H9 (cell line): ENCODE data around the gene FHIP2A. TPM values are rescaled to one million over a fixed set of nuclear protein-coding genes. Genes with fewer than 3 reads are reported as not detected.

ENCODE experiments used
- DNase-seq: peaks from one replicate; pipeline ENCODE4 v3.0.0-alpha.2; 2017
- H2AFZ ChIP-seq: one replicate; pipeline ENCODE4 v1.6.1; 2013; ENCODE audit warnings: mild to moderate bottlenecking, low read length, control low read depth, moderate library complexity
- H2AK5ac ChIP-seq: 2 replicates; pipeline ENCODE4 v1.6.1; 2013; ENCODE audit warnings: low read length, control low read depth, mixed read lengths; ENCODE audit not compliant: insufficient read length
- H2BK120ac ChIP-seq: one replicate; pipeline ENCODE4 v1.6.1; 2013; ENCODE audit warnings: low read depth, mild to moderate bottlenecking, low read length, control low read depth, inconsistent platforms; ENCODE audit not compliant: poor library complexity, severe bottlenecking
- H2BK12ac ChIP-seq: 2 replicates; pipeline ENCODE4 v1.6.1; 2013; ENCODE audit warnings: low read length, control low read depth, mixed read lengths, low read depth; ENCODE audit not compliant: insufficient read length
- H2BK15ac ChIP-seq: 2 replicates; pipeline ENCODE4 v1.6.1; 2013; ENCODE audit warnings: low read depth, low read length, control low read depth
- H2BK20ac ChIP-seq: one replicate; pipeline ENCODE4 v1.6.1; 2013; ENCODE audit warnings: low read depth, mild to moderate bottlenecking, low read length, control low read depth, inconsistent platforms; ENCODE audit not compliant: poor library complexity, severe bottlenecking
- H2BK5ac ChIP-seq: 2 replicates; pipeline ENCODE4 v1.6.1; 2013; ENCODE audit warnings: low read length, control low read depth, mixed read lengths; ENCODE audit not compliant: insufficient read length
- H3K14ac ChIP-seq: 2 replicates; pipeline ENCODE4 v1.6.1; 2013; ENCODE audit warnings: low read length, control low read depth; ENCODE audit not compliant: insufficient read depth
- H3K18ac ChIP-seq: 2 replicates; pipeline ENCODE4 v1.6.1; 2013; ENCODE audit warnings: low read depth, mild to moderate bottlenecking, mixed read lengths, low read length, control low read depth; ENCODE audit not compliant: insufficient read length
- H3K23ac ChIP-seq: 2 replicates; pipeline ENCODE4 v1.6.1; 2013; ENCODE audit warnings: low read length, control low read depth, mixed read lengths, low read depth; ENCODE audit not compliant: insufficient read length
- H3K23me2 ChIP-seq: 2 replicates; pipeline ENCODE4 v1.6.1; 2013; ENCODE audit warnings: low read depth, mild to moderate bottlenecking, mixed read lengths, low read length, control low read depth; ENCODE audit not compliant: insufficient read length, poor library complexity, severe bottlenecking
- H3K27ac ChIP-seq: 2 replicates; pipeline ENCODE4 v1.5.1; 2013; ENCODE audit warnings: low read length, control low read depth, mixed read lengths, low read depth; ENCODE audit not compliant: insufficient read length
- H3K27me3 ChIP-seq: 2 replicates; pipeline ENCODE4 v1.6.1; 2013; ENCODE audit warnings: low read length, control low read depth, inconsistent platforms; ENCODE audit not compliant: insufficient read depth
- H3K4ac ChIP-seq: 2 replicates; pipeline ENCODE4 v1.6.1; 2013; ENCODE audit warnings: low read depth, mild to moderate bottlenecking, control low read depth, inconsistent platforms, low read length, moderate library complexity
- H3K4me1 ChIP-seq: 2 replicates; pipeline ENCODE4 v1.6.1; 2013; ENCODE audit warnings: low read length, control low read depth, inconsistent platforms; ENCODE audit not compliant: insufficient read depth
- H3K4me2 ChIP-seq: 2 replicates; pipeline ENCODE4 v1.6.1; 2013; ENCODE audit warnings: low read length, control low read depth, mixed read lengths; ENCODE audit not compliant: insufficient read length, insufficient read depth
- H3K56ac ChIP-seq: 2 replicates; pipeline ENCODE4 v1.6.1; 2013; ENCODE audit warnings: low read depth, mild to moderate bottlenecking, mixed read lengths, low read length, control low read depth; ENCODE audit not compliant: insufficient read length
- H3K79me1 ChIP-seq: 2 replicates; pipeline ENCODE4 v1.6.1; 2013; ENCODE audit warnings: low read depth, mild to moderate bottlenecking, moderate library complexity, low read length, control low read depth, inconsistent platforms; ENCODE audit not compliant: insufficient read depth, poor library complexity, severe bottlenecking
- H3K79me2 ChIP-seq: 2 replicates; pipeline ENCODE4 v1.6.1; 2013; ENCODE audit warnings: low read length, control low read depth, inconsistent platforms; ENCODE audit not compliant: insufficient read depth
- H3K9ac ChIP-seq: 2 replicates; pipeline ENCODE4 v1.6.1; 2013; ENCODE audit warnings: low read length, control low read depth, mixed read lengths; ENCODE audit not compliant: insufficient read length; ENCODE audit errors: extremely low read depth
- H3K9me3 ChIP-seq: one replicate; pipeline ENCODE4 v1.6.1; 2013; ENCODE audit warnings: low read depth, low read length, inconsistent platforms; ENCODE audit not compliant: control insufficient read depth
- H3T11ph ChIP-seq: one replicate; pipeline ENCODE4 v1.6.1; 2013; ENCODE audit warnings: mild to moderate bottlenecking, low read length, control low read depth, inconsistent platforms
- H4K20me1 ChIP-seq: one replicate; pipeline ENCODE4 v1.6.1; 2013; ENCODE audit not compliant: control insufficient read depth, insufficient read length, insufficient read depth
- H4K5ac ChIP-seq: 2 replicates; pipeline ENCODE4 v1.6.1; 2013; ENCODE audit warnings: low read depth, mild to moderate bottlenecking, mixed read lengths, low read length, control low read depth; ENCODE audit not compliant: insufficient read length
- H4K8ac ChIP-seq: replicated peaks from 2 replicates; pipeline ENCODE4 v1.6.1; 2013; ENCODE audit warnings: low read length, control low read depth, mixed read lengths, low read depth; ENCODE audit not compliant: insufficient read length
- H4K91ac ChIP-seq: 2 replicates; pipeline ENCODE4 v1.6.1; 2013; ENCODE audit warnings: low read depth, mild to moderate bottlenecking, moderate library complexity, mixed read lengths, low read length, control low read depth; ENCODE audit not compliant: insufficient read length
- H3K27ac Mint-ChIP-seq, 3 experiments: 2 replicates in 2 of 3; 3 replicates in 1 of 3; pipeline ENCODE4 v1.8.0; 2020 to 2021; ENCODE audit warnings: mixed read lengths in 3 of 3, mild to moderate bottlenecking in 1 of 3, moderate library complexity in 1 of 3
- H3K27me3 Mint-ChIP-seq: 2 replicates; pipeline ENCODE4 v1.8.0; 2021; ENCODE audit warnings: low read depth, mild to moderate bottlenecking, moderate library complexity, mixed read lengths
- H3K36me3 Mint-ChIP-seq, 3 experiments: 2 replicates in 2 of 3; 3 replicates in 1 of 3; pipeline ENCODE4 v1.8.0; 2020 to 2021; ENCODE audit warnings: low read depth in 3 of 3, mixed read lengths in 3 of 3; ENCODE audit not compliant: insufficient read depth in 1 of 3
- H3K4me1 Mint-ChIP-seq, 2 experiments: 2 replicates each; pipeline ENCODE4 v1.8.0; 2020; ENCODE audit warnings: mixed read lengths in 2 of 2
- H3K4me3 Mint-ChIP-seq, 2 experiments: 2 replicates in 1 of 2; 3 replicates in 1 of 2; pipeline ENCODE4 v1.8.0; 2020 to 2021; ENCODE audit warnings: mild to moderate bottlenecking in 2 of 2, mixed read lengths in 2 of 2, moderate library complexity in 1 of 2
- H3K9me3 Mint-ChIP-seq, 2 experiments: 2 replicates in 1 of 2; 3 replicates in 1 of 2; pipeline ENCODE4 v1.8.0; 2020; ENCODE audit warnings: mild to moderate bottlenecking in 2 of 2, mixed read lengths in 2 of 2, moderate library complexity in 1 of 2
- CTCF ChIP-seq: fragments of 200-600 bp; sonication (generic); conservative IDR thresholded peaks from 3 replicates; pipeline ENCODE4 v1.8.0; 2021; ENCODE audit warnings: antibody characterized with exemption, mild to moderate bottlenecking
- WGBS: extraction: QIAGEN DNeasy Blood & Tissue Kit; methylation state at CpG from one replicate; pipeline ENCODE4 v1.1.7; 2013; ENCODE audit warnings: missing lambda C conversion rate, low lambda C conversion rate, mixed read lengths; ENCODE audit not compliant: insufficient read length; ENCODE audit errors: extremely low coverage; 5-methylcytosine and 5-hydroxymethylcytosine counted together
- total RNA-seq: library from RNA; stranded (reverse); gene quantifications from 2 replicates; pipeline ENCODE4 v1.2.1, GENCODE V29; 2021

The FHIP2A gene
- total RNA-seq, 1 experiment from 2014 or later = 14.8 TPM

GRCh38 chr10:114871379-114871778 lies 49.8 kb downstream of the FHIP2A start:
- no peak overlapping the region for H3K4me2 ChIP-seq
- H2AFZ ChIP-seq = no peak overlapping the region
- no peak for DNase-seq
- no peak overlapping the region for H2BK15ac ChIP-seq
- H3K56ac ChIP-seq = no peak overlapping the region
- Mint-ChIP-seq H3K4me1 (peaks cover 3% of the 10 kb centered on the region in 2 experiments), H3K4me3 (no peak overlapping the region), H3K36me3 (peaks cover 0 to under 1% (median 0%) of the 10 kb centered on the region in 3 experiments; a peak in 2 of 7 replicates), H3K27ac (no peak overlapping the region), H3K9me3 (no peaks in the 10 kb centered on the region), H3K27me3 (peaks cover 7% of the 10 kb centered on the region)
- no peak overlapping the region for H4K5ac ChIP-seq
- no peak overlapping the region for H4K91ac ChIP-seq
- no peaks in the 10 kb centered on the region for H4K20me1 ChIP-seq
- H3K9me3 ChIP-seq = no peaks in the 10 kb centered on the region
- H3K9ac ChIP-seq = no peak overlapping the region
- no peak overlapping the region for H3K18ac ChIP-seq
- no peaks in the 10 kb centered on the region for H3K23me2 ChIP-seq
- WGBS = no CpG with 5 or more reads among the region's 2 CpGs
- H3K4me1 ChIP-seq = no peaks in the 10 kb centered on the region
- no peak overlapping the region for H3K23ac ChIP-seq
- H2BK20ac ChIP-seq = no peak overlapping the region
- H2BK5ac ChIP-seq = no peak overlapping the region
- H4K8ac ChIP-seq = no peak overlapping the region
- H3K27ac ChIP-seq = no peak overlapping the region
- no peak overlapping the region for H2AK5ac ChIP-seq
- H2BK12ac ChIP-seq = no peak overlapping the region
- no peak overlapping the region for H2BK120ac ChIP-seq
- H3K14ac ChIP-seq = no peak overlapping the region
- H3K27me3 ChIP-seq = no peaks in the 10 kb centered on the region
- H3K4ac ChIP-seq = no peak overlapping the region
- H3K79me1 ChIP-seq = no peaks in the 10 kb centered on the region
- H3K79me2 ChIP-seq = no peaks in the 10 kb centered on the region
- TF ChIP-seq CTCF = no peak
- no peak overlapping the region for H3T11ph ChIP-seq

Other genes starting within 250 kb of the FHIP2A start
- 31.8 and 32.1 TPM in 2 replicates for gene ABLIM1, start 163.5 kb upstream of the FHIP2A start, total RNA-seq
- 19.5 and 20.6 TPM in 2 replicates for gene TRUB1, start 116.4 kb downstream of the FHIP2A start, total RNA-seq